Occipital lobe (tissue), 2 donors: Measurements from ENCODE around the gene IL4R. TPM values are rescaled to one million over a fixed set of nuclear protein-coding genes. Genes with fewer than 3 reads are reported as not detected.
"Not testable (repeated sequence)": the region's sequence is repeated elsewhere in the genome, so short reads cannot be mapped to it uniquely, and the experiment has no call there.

Experiments
- DNase-seq: peaks from one replicate; lab custom pipeline; 2025; lab: John Stamatoyannopoulos, UW
- total RNA-seq: library from RNA; depleted of rRNA; stranded (reverse); fragments of >200 nt; gene quantifications from one replicate; pipeline ENCODE4 v1.2.3, GENCODE V29; 2014

IL4R gene
- total RNA-seq, 1 donor from 2014 or later: 1.1 TPM

DNA sequence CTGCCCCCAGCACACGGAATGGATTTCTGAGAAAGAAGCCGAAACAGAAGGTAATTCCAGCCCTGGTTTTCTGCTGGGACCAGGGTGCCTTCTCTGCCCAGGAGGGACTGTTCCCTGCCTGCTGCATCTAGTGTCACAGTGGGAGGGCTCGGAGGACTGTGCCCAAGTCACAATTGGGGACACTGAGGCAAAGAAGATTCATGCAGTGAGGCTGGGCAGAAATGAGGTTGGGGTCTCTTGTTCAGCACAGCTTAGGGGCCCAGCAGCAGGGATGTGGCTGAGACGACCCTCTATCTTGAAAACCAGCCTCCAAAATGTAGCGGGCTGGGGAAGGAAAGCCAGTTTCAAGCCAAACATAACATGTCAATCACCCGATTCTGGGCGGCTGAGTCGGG lies 88.8 kb downstream of the IL4R start:
- no peak for DNase-seq

- no peak for DNase-seq
Measured at GRCh38 chr16:27402964-27403600, 89.3 kb downstream of the IL4R start.

DNA sequence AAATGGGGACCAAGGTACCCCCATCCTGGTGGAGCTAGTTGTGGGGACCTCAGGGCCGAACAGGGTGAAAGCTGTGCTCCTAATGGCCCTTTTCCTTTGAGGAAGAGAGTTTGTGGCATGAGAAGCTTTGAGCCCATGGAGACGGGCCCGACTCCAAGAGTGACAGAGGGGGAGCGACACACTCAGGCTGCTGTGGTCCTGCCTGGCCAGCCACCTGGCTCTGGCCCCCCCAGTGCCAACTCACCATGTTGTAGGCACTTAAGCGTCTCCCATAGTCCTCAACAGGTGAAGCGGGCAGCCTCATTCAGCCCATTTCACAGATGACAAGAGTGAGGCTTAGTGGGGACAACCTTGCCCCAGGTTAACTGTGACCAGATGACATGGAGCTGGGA lies 89.8 kb downstream of the IL4R start:
- no peak for DNase-seq

DNA sequence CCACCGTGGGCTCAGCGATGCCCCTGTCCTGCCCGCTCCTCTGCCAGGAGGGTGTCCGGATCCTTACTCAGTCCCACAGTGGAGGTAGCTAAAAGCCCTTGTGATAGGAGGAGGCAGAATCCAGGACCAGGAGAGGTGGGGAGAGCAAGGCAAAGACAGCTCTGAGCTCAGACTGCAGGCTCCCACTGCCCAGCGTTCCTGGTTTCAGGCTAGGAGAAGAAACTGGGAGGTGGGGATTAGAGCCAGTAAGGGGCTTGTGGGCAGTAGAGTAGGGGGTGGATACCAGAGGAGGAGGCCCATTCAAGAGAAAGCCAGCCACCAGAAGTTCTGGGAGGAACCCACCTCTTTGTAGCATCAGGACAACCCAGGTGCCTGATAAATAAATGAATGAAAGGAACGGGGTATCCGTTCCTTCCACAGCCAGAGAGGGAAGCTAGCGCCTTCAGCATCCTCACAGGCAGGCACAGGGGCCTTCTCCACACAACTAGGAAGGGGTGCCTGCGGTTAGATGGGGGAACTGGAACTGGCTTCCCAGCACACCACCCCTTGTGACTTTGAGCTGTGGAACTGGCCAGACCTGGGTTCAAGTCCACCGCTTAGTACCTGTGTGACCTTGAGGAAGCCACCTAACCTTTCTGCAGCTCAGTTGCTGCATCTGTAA lies 90.5 kb downstream of the IL4R start:
- DNase-seq: no peak

- no peak for DNase-seq
Measured at GRCh38 chr16:27405546-27406451, 92.0 kb downstream of the IL4R start.

- no peak for DNase-seq
Measured at GRCh38 chr16:27406511-27407128, 92.8 kb downstream of the IL4R start.

GRCh38 chr16:27407133-27407532 lies 93.4 kb downstream of the IL4R start:
- no peak for DNase-seq

DNA sequence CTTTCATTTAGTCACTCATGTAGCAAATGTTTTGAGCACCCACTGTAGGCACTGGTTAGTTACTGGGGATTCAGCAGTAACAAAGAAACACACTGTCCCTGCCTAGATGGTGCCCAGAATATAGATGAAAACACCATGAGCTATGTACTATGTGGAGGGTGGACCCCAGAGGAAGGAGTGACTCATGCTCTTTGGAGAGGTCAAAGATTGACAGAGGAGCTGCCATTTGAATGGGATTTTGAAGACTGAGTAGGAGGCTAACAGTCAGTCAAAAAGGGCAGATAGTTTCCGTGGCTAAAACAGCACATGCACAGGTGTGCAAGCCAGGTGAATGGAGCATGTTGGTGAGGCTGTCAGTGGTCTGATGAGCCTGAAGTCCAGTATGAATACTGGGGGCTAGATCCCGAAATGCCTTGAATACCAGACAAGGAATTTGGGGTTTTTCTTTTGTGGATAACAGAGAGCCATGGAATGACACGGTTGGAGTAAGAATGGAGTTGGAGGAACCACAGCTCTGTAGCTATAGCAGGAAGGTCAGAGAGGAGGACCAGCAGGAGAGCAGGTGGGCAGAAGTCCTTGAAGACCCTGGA lies 94.3 kb downstream of the IL4R start:
- no peak for DNase-seq

GRCh38 chr16:27408602-27409031 lies 94.8 kb downstream of the IL4R start:
- DNase-seq: no peak

- DNase-seq: not testable (repeated sequence)
Measured at GRCh38 chr16:27409958-27410357, 96.2 kb downstream of the IL4R start.

DNA sequence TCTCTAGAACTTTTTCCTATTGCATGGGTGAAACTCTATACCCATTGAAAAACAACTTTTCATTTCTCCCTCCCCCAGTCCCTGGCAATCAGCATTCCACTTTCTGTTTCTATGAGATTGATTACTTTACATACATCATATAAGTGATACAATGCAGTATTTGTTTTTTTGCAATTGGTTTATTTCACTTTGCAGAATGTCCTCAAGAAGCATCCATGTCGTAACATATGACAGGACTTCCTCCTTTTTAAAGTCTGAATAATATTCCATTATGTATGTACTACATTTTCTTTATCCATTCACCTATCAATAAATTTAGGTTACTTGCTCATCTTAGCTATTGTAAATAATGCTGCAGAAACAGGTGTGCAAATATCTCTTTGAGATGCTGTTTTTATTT lies 97.0 kb downstream of the IL4R start:
- no peak for DNase-seq

- DNase-seq: no peak
Measured at GRCh38 chr16:27413956-27414355, 100.2 kb downstream of the IL4R start.

Other genes starting within 250 kb of the IL4R start
- not detected for gene C16orf82, start 247.0 kb upstream of the IL4R start, total RNA-seq
- gene KDM8, start 110.4 kb upstream of the IL4R start, total RNA-seq: 1.9 TPM
- 26.4 TPM for gene NSMCE1, start 45.2 kb upstream of the IL4R start, total RNA-seq
- not detected for gene IL21R, start 88.2 kb downstream of the IL4R start, total RNA-seq
- gene GTF3C1, start 235.9 kb downstream of the IL4R start, total RNA-seq: 66.0 TPM
- gene KATNIP, start 236.2 kb downstream of the IL4R start, total RNA-seq: 18.7 TPM